ENCODE results near the gene JARID2.

- TF ChIP-seq RAD21 (IDR thresholded peaks at IDR 0.05; ENCODE audit: low read length) (no peak), CTCF (conservative IDR thresholded peaks at IDR 0.05; ENCODE audit: low read depth, low read length) (no peak), CEBPB (IDR thresholded peaks at IDR 0.05; ENCODE audit: low read depth, low read length) (no peak), POLR2A (IDR thresholded peaks at IDR 0.05; ENCODE audit: low read depth, low read length) (no peak), BHLHE40 (IDR thresholded peaks at IDR 0.05; ENCODE audit: low read depth, low read length) (no peak), CHD1 (IDR thresholded peaks at IDR 0.05; ENCODE audit: low read depth, low read length) (no peak), FOS (IDR thresholded peaks at IDR 0.05; ENCODE audit: low read depth, low read length) (no peak), RCOR1 (IDR thresholded peaks at IDR 0.05; ENCODE audit: insufficient replicate concordance, low read length) (no peak), RFX5 (IDR thresholded peaks at IDR 0.05; ENCODE audit: low read depth, low read length) (no peak)
Measured at GRCh38 chr6:15368873-15369272, 123.0 kb downstream of the JARID2 start.
